Stomach (tissue), 4 donors: ENCODE results near the gene SHF.
"Not testable (repeated sequence)": the region's sequence is repeated elsewhere in the genome, so short reads cannot be mapped to it uniquely, and the experiment has no call there.

Experiments used
- CTCF ChIP-seq, 7 experiments: fragments of 450-650 bp in 4 of 7; fragments of 200-600 bp in 3 of 7; sonication (generic) in 3 of 7; IDR thresholded peaks; one replicate each; pipeline ENCODE4 v1.5.1; 2016 to 2019; ENCODE audit warnings: antibody characterized with exemption in 7 of 7, control low read depth in 2 of 7, mild to moderate bottlenecking in 1 of 7
- POLR2A ChIP-seq, 4 donors: fragments of 450-650 bp; IDR thresholded peaks; one replicate each; pipeline ENCODE4 v1.6.1; 2016; ENCODE audit warnings: antibody characterized with exemption in 4 of 4, control low read depth in 2 of 4, mild to moderate bottlenecking in 1 of 4, moderate library complexity in 1 of 4

GRCh38 chr15:45236806-45237205 lies 49.0 kb upstream of the SHF start:
- TF ChIP-seq CTCF, POLR2A (IDR thresholded peaks at IDR 0.05): not testable (repeated sequence)
